ENCODE results near the gene MGA. TPM values are rescaled to one million over a fixed set of nuclear protein-coding genes. Genes with fewer than 3 reads are reported as not detected.

Gene MGA
- total and polyA plus RNA-seq, 2 of the 8 experiments (the other 6 are each of a cell fraction or from before 2014, with no cell fraction given), result 7.6 to 53.2 TPM

DNA sequence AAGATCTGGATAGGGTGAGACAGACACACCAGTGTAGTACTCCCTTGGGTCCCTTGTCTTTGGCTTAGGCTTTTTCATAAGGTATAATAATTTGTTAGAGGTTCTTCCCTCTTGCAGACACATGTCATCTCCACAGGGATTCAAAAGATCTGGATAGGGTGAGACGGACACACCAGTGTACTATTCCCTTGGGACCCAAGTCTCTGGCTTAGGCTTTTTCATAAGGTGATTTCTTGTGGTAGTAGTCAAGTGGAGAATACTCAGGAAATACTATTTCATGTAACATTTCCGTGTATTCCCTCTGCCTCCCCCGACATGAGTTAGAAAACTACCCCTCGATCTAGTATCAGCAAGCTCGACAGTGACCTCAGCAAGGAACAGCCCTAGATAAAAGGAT, 113.1 kb downstream of the MGA start:
- no peak overlapping the region for H4K8ac ChIP-seq (ENCODE audit: extremely low read depth, insufficient read depth, low read length)
- peak overlapping the region; percentile 51; the same call in 1 of the 2 replicates for H3K27ac ChIP-seq (ENCODE audit: low read depth, low read length)
- H3K36me3 ChIP-seq (ENCODE audit: control insufficient read depth in 2 of 4, insufficient read depth in 4 of 4, low read length in 3 of 4), result no peaks in the 10 kb centered on the region
- no peak overlapping the region for H2BK12ac ChIP-seq (ENCODE audit: low read depth, low read length)
- no peak overlapping the region for H2BK20ac ChIP-seq (ENCODE audit: low read length)
- no peak overlapping the region for H2AFZ ChIP-seq (ENCODE audit: low read length)
- peak overlapping the region; percentile 64 to 75 (median 71); a peak in 7 of 8 replicates for H3K4me3 ChIP-seq (ENCODE audit: extremely low read depth in 1 of 4, insufficient read depth in 2 of 4, low read depth in 3 of 4, low read length in 4 of 4)
- H2BK120ac ChIP-seq (replicated peaks; ENCODE audit: low read depth, low read length), result no peak overlapping the region
- no peaks in the 10 kb centered on the region for H4K20me1 ChIP-seq (replicated peaks in 1 of 2; ENCODE audit: control insufficient read depth in 1 of 2, insufficient read depth in 2 of 2, low read length in 2 of 2)
- DNase-seq (ENCODE audit: low read depth in 1 of 2, low spot score in 2 of 2) (no peak), FAIRE-seq (no peak)
- peak overlapping the region; percentile 22; the same call in 1 of the 2 replicates for H2BK5ac ChIP-seq (ENCODE audit: low read depth, low read length)
- H2BK15ac ChIP-seq (ENCODE audit: low read length), result no peak overlapping the region
- no peak overlapping the region for H4K5ac ChIP-seq (ENCODE audit: insufficient read length, low read depth, low read length)
- no peaks in the 10 kb centered on the region for H3K27me3 ChIP-seq (replicated peaks in 1 of 4; ENCODE audit: control insufficient read depth in 3 of 4, extremely low read depth in 1 of 4, insufficient read depth in 3 of 4, low read length in 3 of 4)
- ChIA-PET POLR2A (ENCODE audit: partially characterized antibody) (interaction anchor here (0.7 to 5.2 kb wide), 19 partner anchors 11 to 229 kb away, joined by 3 to 24 read pairs (median 4); partner anchors contain the start of gene RPAP1), CTCF (ENCODE audit: partially characterized antibody) (interaction anchor here (0.6 to 9.3 kb wide), 45 partner anchors 9 to 335 kb away, joined by 3 to 283 read pairs (median 5); partner anchors contain the start of gene JMJD7)
- H3K14ac ChIP-seq (ENCODE audit: insufficient read length), result no peak overlapping the region
- peaks cover 16% of the 10 kb centered on the region for H3K23me2 ChIP-seq (ENCODE audit: low read depth, low read length)
- peak overlapping the region in 3 of 4 experiments; percentile 58 to 72 (median 66); a peak in 6 of 7 replicates for H3K9ac ChIP-seq (replicated peaks in 1 of 4; ENCODE audit: extremely low read depth in 1 of 4, low read depth in 3 of 4, low read length in 3 of 4)
- 60% methylated on average over 5 of the region's 5 CpGs; no CpG with 5 or more reads in 1 of the 2 experiments for WGBS, 2 experiments (ENCODE audit: extremely low coverage in 1 of 2, insufficient coverage in 1 of 2, insufficient read length in 1 of 2, insufficient replicate concordance in 2 of 2, low coverage in 1 of 2, low lambda C conversion rate in 2 of 2, missing lambda C conversion rate in 1 of 2)
- no peak overlapping the region for H3K23ac ChIP-seq (ENCODE audit: insufficient read length)
- H2AK5ac ChIP-seq (ENCODE audit: low read depth, low read length), result no peak overlapping the region
- H3K56ac ChIP-seq (replicated peaks; ENCODE audit: insufficient read length, low read depth, low read length), result no peak overlapping the region
- peak overlapping the region; percentile 93 to 99 for H3K4me2 ChIP-seq (ENCODE audit: insufficient read depth in 1 of 2, low read depth in 2 of 2, low read length in 2 of 2)
- H3K79me1 ChIP-seq (ENCODE audit: low read depth, low read length), result no peaks in the 10 kb centered on the region
- H3K18ac ChIP-seq (ENCODE audit: extremely low read depth, low read length), result no peak overlapping the region
- H4K91ac ChIP-seq (replicated peaks; ENCODE audit: insufficient read length, low read length), result no peak overlapping the region
- H3K4ac ChIP-seq (replicated peaks; ENCODE audit: insufficient read length, low read depth, low read length), result no peak overlapping the region
- H3K9me3 ChIP-seq (ENCODE audit: insufficient read depth in 2 of 2, low read depth in 1 of 2, low read length in 1 of 2), result no peaks in the 10 kb centered on the region
- H3K79me2 ChIP-seq (ENCODE audit: control insufficient read depth in 1 of 2, insufficient read depth in 2 of 2, low read length in 2 of 2), result peaks cover 0 to 5% of the 10 kb centered on the region in 2 experiments; a peak in 2 of 4 replicates
- peaks cover 0 to 21% (median 10%) of the 10 kb centered on the region in 4 experiments; a peak in 5 of 7 replicates for H3K4me1 ChIP-seq (replicated peaks in 1 of 4; ENCODE audit: control insufficient read depth in 3 of 4, insufficient read depth in 4 of 4, low read length in 3 of 4)
- TF ChIP-seq ZNF274 (IDR thresholded peaks at IDR 0.05; ENCODE audit: borderline replicate concordance, extremely low read depth, low read length) (no peak), RNF2 (IDR thresholded peaks at IDR 0.05; ENCODE audit: borderline replicate concordance, low read depth, low read length, missing control alignments, poor library complexity, severe bottlenecking) (no peak), POU5F1 (IDR thresholded peaks at IDR 0.05; ENCODE audit: low read depth, low read length) (no peak), JUN (IDR thresholded peaks at IDR 0.05; ENCODE audit: low read depth, low read length) (no peak), KDM5A (IDR thresholded peaks at IDR 0.05; ENCODE audit: low read length) (no peak), SUZ12 (IDR thresholded peaks at IDR 0.05; ENCODE audit: low read length) (no peak), YY1 (IDR thresholded peaks at IDR 0.05; ENCODE audit: low read depth, low read length) (no peak), SIN3A (conservative IDR thresholded peaks at IDR 0.05 in 1 of 2, IDR thresholded peaks at IDR 0.05 in 1 of 2; ENCODE audit: low read depth in 1 of 2, low read length in 2 of 2) (no peak), SP4 (IDR thresholded peaks at IDR 0.05; ENCODE audit: low read length) (no peak), GTF2F1 (IDR thresholded peaks at IDR 0.05; ENCODE audit: borderline replicate concordance, low read depth, low read length) (no peak), RBBP5 (IDR thresholded peaks at IDR 0.05; ENCODE audit: borderline replicate concordance, low read depth, low read length) (no peak), RXRA (IDR thresholded peaks at IDR 0.05; ENCODE audit: insufficient read depth, low read depth, low read length) (no peak), BACH1 (IDR thresholded peaks at IDR 0.05; ENCODE audit: low read length) (no peak), TCF12 (IDR thresholded peaks at IDR 0.05; ENCODE audit: low read depth, low read length) (no peak)

Data from H1 (cell line).